Stimulated activated CD4-positive, alpha-beta T cell treated with anti-CD3 and anti-CD28 coated beads, Interleukin-4, amount 100 ng/mL, for 1 hour (primary cell): ENCODE measurements around the gene RNF34.

Experiments used
- DNase-seq: peaks from one replicate; pipeline ENCODE4 v3.0.0-alpha.2; 2020

RNF34 gene

GRCh38 chr12:121467638-121468498, 68.0 kb downstream of the RNF34 start:
- no peak for DNase-seq

- no peak for DNase-seq
These were observed 68.5 kb downstream of the RNF34 start for GRCh38 chr12:121468499-121468801.

DNA sequence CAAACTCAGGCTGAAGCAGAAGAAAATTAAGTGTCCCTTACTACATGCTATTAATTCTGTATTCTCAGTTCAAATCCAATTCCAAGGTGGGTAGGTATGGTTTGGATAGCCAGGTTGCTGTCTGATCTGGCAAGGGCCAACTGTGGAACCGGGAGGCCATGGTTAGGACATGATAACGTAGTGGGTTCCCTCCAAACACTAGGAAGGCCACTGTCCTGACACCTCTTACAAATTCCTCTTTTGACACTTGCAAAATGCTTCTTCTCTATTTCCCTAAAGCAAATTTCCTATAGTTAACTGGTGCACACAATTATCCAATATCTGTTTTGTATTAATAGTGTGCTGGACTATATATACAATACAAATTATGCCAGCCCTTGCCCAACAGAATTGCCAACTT, 70.8 kb downstream of the RNF34 start:
- DNase-seq, result no peak

DNA sequence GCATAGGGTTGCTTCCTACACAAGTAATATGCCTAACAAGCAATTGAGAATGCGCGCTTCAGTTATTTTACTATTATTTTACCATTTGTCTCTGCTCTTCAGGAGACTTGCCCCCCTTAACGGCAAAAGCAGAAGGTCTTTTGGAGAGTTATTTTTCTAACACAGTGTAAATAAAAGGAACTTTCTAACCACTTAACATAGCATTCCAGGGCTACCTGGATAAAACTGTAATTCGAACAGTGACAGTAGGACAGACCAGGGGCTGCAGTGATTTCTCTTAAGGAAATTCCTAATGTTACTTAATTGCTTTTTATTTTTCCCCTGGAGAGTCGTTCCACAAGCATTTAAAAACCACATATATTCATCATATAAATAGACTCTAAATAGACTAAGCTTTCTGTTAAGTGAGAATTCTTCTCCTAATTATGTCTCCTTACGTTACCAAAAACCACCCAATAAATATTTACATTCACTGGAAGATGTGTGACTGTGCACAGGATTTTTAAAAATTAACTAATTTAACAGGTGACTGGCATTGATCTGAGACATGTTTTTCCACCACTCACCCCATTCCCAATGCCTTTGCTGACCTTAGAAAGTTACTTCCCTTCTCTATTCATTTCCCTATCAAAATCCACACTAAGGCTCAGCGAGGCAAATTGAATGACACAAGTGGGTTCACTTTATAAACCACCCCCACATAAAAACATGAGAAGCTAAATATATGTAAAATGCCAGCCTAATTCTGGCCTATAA, 72.4 kb downstream of the RNF34 start:
- DNase-seq, result no peak
